ENCODE results near the gene MACROD1. TPM values are rescaled to one million over a fixed set of nuclear protein-coding genes. Genes with fewer than 3 reads are reported as not detected.
A peak's percentile ranks its signal among the peaks of the same experiment; 100 is the strongest.
"Not testable (repeated sequence)": the region's sequence is repeated elsewhere in the genome, so short reads cannot be mapped to it uniquely, and the experiment has no call there.

The MACROD1 gene
- polyA plus RNA-seq, 4 donors = 13.1 to 137 (median 17.8) TPM

DNA sequence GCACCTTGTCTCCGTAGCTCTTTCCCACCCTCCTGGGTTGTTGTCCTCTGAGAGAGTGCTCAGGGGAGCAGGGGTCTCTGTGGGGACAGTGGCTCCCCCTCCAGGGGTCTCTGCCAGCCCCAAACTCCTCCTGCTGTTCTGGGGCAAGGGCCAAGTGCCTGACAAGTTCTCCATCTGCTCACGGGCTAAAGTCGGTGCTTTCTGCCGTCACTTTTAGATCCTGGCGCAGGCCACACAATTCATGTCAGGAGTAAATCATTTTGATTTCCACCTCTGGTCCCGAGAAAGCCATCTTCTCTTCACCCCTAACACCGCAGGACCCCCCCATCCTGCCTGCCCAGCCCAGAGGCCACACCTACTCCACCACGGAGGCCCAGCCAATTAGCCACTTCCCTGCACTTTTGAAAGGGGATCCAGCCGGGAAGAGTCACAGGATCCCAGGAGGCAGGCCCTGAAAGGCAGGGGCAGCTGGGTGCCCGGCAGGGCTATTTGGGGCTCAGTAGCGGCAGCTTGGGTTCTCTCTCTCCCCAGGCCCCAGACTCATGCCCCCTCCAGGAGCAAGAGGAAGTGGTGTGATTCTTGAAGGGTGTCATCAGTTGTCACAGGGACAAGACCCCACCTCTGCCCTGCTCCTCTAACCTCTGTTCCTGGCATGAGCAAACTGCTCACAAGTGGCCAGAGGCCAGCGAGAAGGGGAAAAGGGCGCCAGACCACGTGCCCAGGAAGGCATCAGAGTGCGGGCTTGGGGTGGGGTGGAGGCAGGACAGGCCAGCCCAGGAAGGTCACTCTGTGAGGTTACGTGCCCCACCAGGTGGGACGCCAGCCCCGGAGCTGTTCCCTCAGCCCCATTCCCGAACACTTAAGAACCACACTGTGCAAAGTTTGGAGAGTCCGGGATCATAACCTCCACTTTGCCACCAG lies 1.3 kb downstream of the MACROD1 start:
- Histone ChIP-seq H3K9me3 (ENCODE audit: control insufficient read depth in 2 of 2, insufficient read depth in 1 of 2, low read depth in 1 of 2, low read length in 1 of 2) (peaks cover 0 to 3% of the 10 kb centered on the region in 2 donors), H3K36me3 (ENCODE audit: control insufficient read depth in 3 of 3, insufficient read depth in 2 of 3, low read depth in 1 of 3, low read length in 3 of 3) (peaks cover 0 to 6% (median 0%) of the 10 kb centered on the region in 3 donors), H3K4me3 (ENCODE audit: low read depth in 1 of 3, low read length in 3 of 3) (peak overlapping the region; percentile 63 to 76 (median 76)), H3K4me1 (ENCODE audit: control insufficient read depth in 3 of 3, insufficient read depth in 2 of 3, low read depth in 1 of 3, low read length in 2 of 3) (peaks cover 0 to 12% (median 0%) of the 10 kb centered on the region in 3 donors), H3K27ac (ENCODE audit: low read depth in 1 of 3, low read length in 2 of 3) (no peak overlapping the region), H3K27me3 (ENCODE audit: control insufficient read depth in 3 of 3, insufficient read depth in 3 of 3, low read length in 3 of 3) (no peaks in the 10 kb centered on the region)
- WGBS, 3 donors = 32 to 55% (median 41%) methylated on average over 20 of the region's 20 CpGs
- DNase-seq (peak; percentile 33 to 35), FAIRE-seq (no peak)

GRCh38 chr11:64163951-64164350 lies 2.0 kb downstream of the MACROD1 start:
- no peak overlapping the region for H3K4me3 ChIP-seq (ENCODE audit: low read depth in 1 of 3, low read length in 3 of 3)
- no peak for FAIRE-seq
- no peak overlapping the region for H3K27ac ChIP-seq (ENCODE audit: low read depth in 1 of 3, low read length in 2 of 3)
- H3K36me3 ChIP-seq (ENCODE audit: control insufficient read depth in 3 of 3, insufficient read depth in 2 of 3, low read depth in 1 of 3, low read length in 3 of 3) = peaks cover 0 to 6% (median 0%) of the 10 kb centered on the region in 3 donors
- peaks cover 0 to 12% (median 0%) of the 10 kb centered on the region in 3 donors for H3K4me1 ChIP-seq (ENCODE audit: control insufficient read depth in 3 of 3, insufficient read depth in 2 of 3, low read depth in 1 of 3, low read length in 2 of 3)
- peaks cover 0 to 3% of the 10 kb centered on the region in 2 donors for H3K9me3 ChIP-seq (ENCODE audit: control insufficient read depth in 2 of 2, insufficient read depth in 1 of 2, low read depth in 1 of 2, low read length in 1 of 2)
- DNase-seq = no peak
- H3K27me3 ChIP-seq (ENCODE audit: control insufficient read depth in 3 of 3, insufficient read depth in 3 of 3, low read length in 3 of 3) = no peaks in the 10 kb centered on the region
- 81 to 92% (median 90%) methylated on average over 5 of the region's 5 CpGs for WGBS, 3 donors

GRCh38 chr11:64162769-64163168 lies 3.1 kb downstream of the MACROD1 start:
- not testable (repeated sequence) for H3K27ac ChIP-seq (ENCODE audit: low read depth in 1 of 3, low read length in 2 of 3); H3K9me3 ChIP-seq (ENCODE audit: control insufficient read depth in 2 of 2, insufficient read depth in 1 of 2, low read depth in 1 of 2, low read length in 1 of 2); H3K4me3 ChIP-seq (ENCODE audit: low read depth in 1 of 3, low read length in 3 of 3); DNase-seq; H3K36me3 ChIP-seq (ENCODE audit: control insufficient read depth in 3 of 3, insufficient read depth in 2 of 3, low read depth in 1 of 3, low read length in 3 of 3); H3K27me3 ChIP-seq (ENCODE audit: control insufficient read depth in 3 of 3, insufficient read depth in 3 of 3, low read length in 3 of 3); FAIRE-seq
- H3K4me1 ChIP-seq (ENCODE audit: control insufficient read depth in 3 of 3, insufficient read depth in 2 of 3, low read depth in 1 of 3, low read length in 2 of 3) = peaks cover 0 to 12% (median 0%) of the 10 kb centered on the region in 3 donors
- 91 to 96% (median 93%) methylated on average over 16 of the region's 16 CpGs for WGBS, 3 donors

DNA sequence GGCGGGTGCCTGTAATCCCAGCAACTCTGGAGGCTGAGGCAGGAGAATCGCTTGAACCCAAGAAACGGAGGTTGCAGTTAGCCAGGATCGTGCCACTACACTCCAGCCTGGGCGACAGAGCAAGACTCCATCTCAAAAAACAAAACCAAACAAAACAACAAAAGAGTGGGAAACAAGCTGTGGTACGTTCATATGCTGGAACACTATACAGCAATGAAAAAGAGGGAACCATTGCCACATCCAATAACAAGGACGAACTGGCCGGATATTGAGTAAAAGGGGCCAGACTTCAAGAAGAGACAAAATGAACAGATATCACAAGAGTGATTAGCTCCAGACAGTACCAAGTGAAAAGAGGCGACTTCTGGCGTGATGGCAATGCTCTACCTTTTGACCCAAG lies 4.9 kb downstream of the MACROD1 start:
- 95 to 97% (median 97%) methylated on average over 10 of the region's 10 CpGs for WGBS, 3 donors
- Histone ChIP-seq H3K27me3 (ENCODE audit: control insufficient read depth in 3 of 3, insufficient read depth in 3 of 3, low read length in 3 of 3) (no peaks in the 10 kb centered on the region), H3K4me3 (ENCODE audit: low read depth in 1 of 3, low read length in 3 of 3) (no peak overlapping the region), H3K27ac (ENCODE audit: low read depth in 1 of 3, low read length in 2 of 3) (no peak overlapping the region), H3K9me3 (ENCODE audit: control insufficient read depth in 2 of 2, insufficient read depth in 1 of 2, low read depth in 1 of 2, low read length in 1 of 2) (peaks cover 0 to 3% of the 10 kb centered on the region in 2 donors), H3K36me3 (ENCODE audit: control insufficient read depth in 3 of 3, insufficient read depth in 2 of 3, low read depth in 1 of 3, low read length in 3 of 3) (peaks cover 0 to 15% (median 0%) of the 10 kb centered on the region in 3 donors), H3K4me1 (ENCODE audit: control insufficient read depth in 3 of 3, insufficient read depth in 2 of 3, low read depth in 1 of 3, low read length in 2 of 3) (peaks cover 0 to 6% (median 0%) of the 10 kb centered on the region in 3 donors)
- FAIRE-seq (no peak), DNase-seq (no peak)

DNA sequence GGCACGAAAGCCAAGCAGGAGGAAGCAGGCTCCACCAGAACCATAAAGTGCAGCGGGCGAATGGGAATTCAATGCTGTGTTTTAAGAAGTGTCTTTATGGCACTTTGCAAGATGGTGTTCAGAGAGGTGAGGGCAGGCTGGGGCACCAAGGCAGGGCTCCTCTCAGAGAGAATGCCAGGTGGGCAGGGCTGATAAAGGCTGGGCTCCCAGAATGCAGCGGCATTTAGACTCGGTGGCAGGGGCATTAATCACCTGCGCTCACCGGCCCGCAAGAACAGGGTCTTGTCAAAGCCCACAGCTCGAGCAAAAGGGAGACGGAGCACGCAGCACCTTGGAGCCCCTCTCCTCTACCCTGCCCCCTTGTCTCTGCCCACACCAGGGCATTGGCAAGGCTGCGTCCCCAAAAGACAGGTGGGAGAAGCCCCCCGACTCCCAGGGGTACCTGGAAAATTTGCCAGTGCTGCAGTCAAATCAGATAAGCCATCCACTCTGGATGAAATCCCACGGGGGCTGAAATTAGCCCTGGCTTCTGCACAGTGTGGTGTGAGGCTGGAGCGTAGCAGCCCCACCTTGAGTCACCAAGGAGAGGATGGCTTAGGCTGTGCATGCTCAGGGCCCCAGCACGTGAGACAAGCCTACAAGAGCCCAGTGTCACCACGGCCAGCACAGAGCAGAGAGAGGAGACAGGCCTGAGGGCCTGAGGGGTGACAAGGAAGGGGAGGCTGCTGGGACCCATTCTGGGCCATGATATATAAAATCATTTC lies 8.1 kb downstream of the MACROD1 start:
- peaks cover 0 to under 1% (median 0%) of the 10 kb centered on the region in 3 donors for H3K4me1 ChIP-seq (ENCODE audit: control insufficient read depth in 3 of 3, insufficient read depth in 2 of 3, low read depth in 1 of 3, low read length in 2 of 3)
- H3K4me3 ChIP-seq (ENCODE audit: low read depth in 1 of 3, low read length in 3 of 3) = no peak overlapping the region
- no peak overlapping the region for H3K27ac ChIP-seq (ENCODE audit: low read depth in 1 of 3, low read length in 2 of 3)
- DNase-seq (no peak), FAIRE-seq (no peak)
- 86 to 90% (median 88%) methylated on average over 17 of the region's 17 CpGs for WGBS, 3 donors
- peaks cover 0 to 15% (median 0%) of the 10 kb centered on the region in 3 donors for H3K36me3 ChIP-seq (ENCODE audit: control insufficient read depth in 3 of 3, insufficient read depth in 2 of 3, low read depth in 1 of 3, low read length in 3 of 3)
- no peaks in the 10 kb centered on the region for H3K27me3 ChIP-seq (ENCODE audit: control insufficient read depth in 3 of 3, insufficient read depth in 3 of 3, low read length in 3 of 3)
- no peaks in the 10 kb centered on the region for H3K9me3 ChIP-seq (ENCODE audit: control insufficient read depth in 2 of 2, insufficient read depth in 1 of 2, low read depth in 1 of 2, low read length in 1 of 2)

DNA sequence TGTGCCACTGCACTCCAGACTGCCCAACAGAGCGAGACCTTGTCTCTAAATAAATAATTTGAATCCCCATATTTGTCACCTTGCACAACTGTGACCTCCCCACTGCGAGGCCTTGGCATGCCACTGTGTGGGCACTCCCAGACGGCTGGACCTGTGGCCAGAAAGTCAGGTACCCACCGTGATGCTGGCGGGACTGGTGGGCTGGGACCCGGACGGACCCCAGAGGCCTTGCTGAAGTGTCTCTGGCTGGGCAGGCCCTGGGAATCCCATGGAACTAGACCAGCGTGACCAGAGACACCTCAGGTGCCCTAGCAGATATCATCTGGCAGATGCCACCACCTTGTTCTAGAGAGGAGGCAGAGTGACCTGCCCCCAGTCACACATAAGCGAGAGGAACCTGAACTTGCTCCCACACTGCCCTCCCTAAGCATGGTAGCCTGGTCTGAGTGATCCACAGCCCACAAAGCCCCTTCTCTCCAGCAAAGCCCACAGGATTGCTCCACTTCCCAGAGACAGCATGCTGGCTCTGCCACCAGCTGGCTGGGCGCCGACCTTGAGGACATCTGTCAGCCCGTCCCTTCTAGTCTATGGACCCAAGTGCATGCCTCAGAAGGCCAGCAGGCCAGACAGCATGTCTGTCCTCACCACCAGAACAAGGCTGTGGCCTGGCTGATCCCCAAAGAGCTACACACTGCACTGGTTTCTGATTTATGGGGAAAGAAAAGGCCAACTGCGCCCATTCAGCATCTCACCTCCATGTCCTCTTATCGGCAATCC lies 9.5 kb downstream of the MACROD1 start:
- peaks cover 0 to 2% (median 0%) of the 10 kb centered on the region in 3 donors for H3K4me1 ChIP-seq (ENCODE audit: control insufficient read depth in 3 of 3, insufficient read depth in 2 of 3, low read depth in 1 of 3, low read length in 2 of 3)
- H3K27ac ChIP-seq (ENCODE audit: low read depth in 1 of 3, low read length in 2 of 3) = no peak overlapping the region
- FAIRE-seq = no peak
- H3K36me3 ChIP-seq (ENCODE audit: control insufficient read depth in 3 of 3, insufficient read depth in 2 of 3, low read depth in 1 of 3, low read length in 3 of 3) = peaks cover 0 to 14% (median 0%) of the 10 kb centered on the region in 3 donors
- DNase-seq = no peak
- 89 to 94% (median 90%) methylated on average over 14 of the region's 14 CpGs for WGBS, 3 donors
- no peak overlapping the region for H3K4me3 ChIP-seq (ENCODE audit: low read depth in 1 of 3, low read length in 3 of 3)
- H3K9me3 ChIP-seq (ENCODE audit: control insufficient read depth in 2 of 2, insufficient read depth in 1 of 2, low read depth in 1 of 2, low read length in 1 of 2) = no peaks in the 10 kb centered on the region
- no peaks in the 10 kb centered on the region for H3K27me3 ChIP-seq (ENCODE audit: control insufficient read depth in 3 of 3, insufficient read depth in 3 of 3, low read length in 3 of 3)

DNA sequence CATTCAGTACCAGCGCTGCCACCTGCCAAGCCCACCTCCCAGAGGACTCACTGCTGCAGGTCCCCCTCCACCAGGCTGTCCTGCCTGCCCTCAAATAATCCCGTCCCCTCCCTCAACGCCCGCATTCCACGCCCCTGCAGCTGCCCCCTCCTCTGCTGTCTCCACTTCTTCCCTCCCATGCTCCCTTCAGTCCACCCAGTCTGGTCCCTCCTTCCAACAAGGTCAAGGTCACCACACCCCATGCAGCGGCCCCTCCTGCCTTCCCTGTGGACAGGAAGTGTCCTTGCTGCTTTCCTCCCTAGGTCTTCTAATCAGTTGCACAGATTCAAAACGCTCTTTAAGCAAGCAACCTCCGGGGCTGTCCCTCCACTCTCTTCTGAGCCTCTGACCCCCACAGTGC lies 12.1 kb downstream of the MACROD1 start:
- H3K27ac ChIP-seq (ENCODE audit: low read depth in 1 of 3, low read length in 2 of 3) = no peak overlapping the region
- H3K27me3 ChIP-seq (ENCODE audit: control insufficient read depth in 3 of 3, insufficient read depth in 3 of 3, low read length in 3 of 3) = no peaks in the 10 kb centered on the region
- 50 to 61% (median 54%) methylated on average over 8 of the region's 8 CpGs for WGBS, 3 donors
- H3K36me3 ChIP-seq (ENCODE audit: control insufficient read depth in 3 of 3, insufficient read depth in 2 of 3, low read depth in 1 of 3, low read length in 3 of 3) = peaks cover 0 to 30% (median 0%) of the 10 kb centered on the region in 3 donors
- H3K4me1 ChIP-seq (ENCODE audit: control insufficient read depth in 3 of 3, insufficient read depth in 2 of 3, low read depth in 1 of 3, low read length in 2 of 3) = peaks cover 0 to 2% (median 0%) of the 10 kb centered on the region in 3 donors
- no peaks in the 10 kb centered on the region for H3K9me3 ChIP-seq (ENCODE audit: control insufficient read depth in 2 of 2, insufficient read depth in 1 of 2, low read depth in 1 of 2, low read length in 1 of 2)
- no peak for FAIRE-seq
- H3K4me3 ChIP-seq (ENCODE audit: low read depth in 1 of 3, low read length in 3 of 3) = no peak overlapping the region
- no peak for DNase-seq
